Trophoblast cell (in vitro differentiated cells and primary cell): ENCODE data around the gene SRGAP3.

Experiments
- DNase-seq, 2 donors: peaks; one replicate each; pipeline ENCODE4 v3.0.0-alpha.2; 2016
- H2AFZ ChIP-seq: 2 replicates; pipeline ENCODE4 v1.6.1; 2013; ENCODE audit warnings: low read length, moderate library complexity, mild to moderate bottlenecking; ENCODE audit not compliant: insufficient read depth, poor library complexity
- H2AK5ac ChIP-seq: 2 replicates; pipeline ENCODE4 v1.6.1; 2013; ENCODE audit warnings: mild to moderate bottlenecking, low read length
- H2BK120ac ChIP-seq: 2 replicates; pipeline ENCODE4 v1.6.1; 2013; ENCODE audit warnings: low read length, mild to moderate bottlenecking, moderate library complexity; ENCODE audit not compliant: insufficient read depth, poor library complexity
- H2BK12ac ChIP-seq: 2 replicates; pipeline ENCODE4 v1.6.1; 2013; ENCODE audit warnings: mild to moderate bottlenecking, low read length, moderate library complexity
- H2BK5ac ChIP-seq: 2 replicates; pipeline ENCODE4 v1.6.1; 2013; ENCODE audit warnings: low read length, low read depth, moderate library complexity, mild to moderate bottlenecking; ENCODE audit not compliant: poor library complexity
- H3K14ac ChIP-seq: 2 replicates; pipeline ENCODE4 v1.6.1; 2013; ENCODE audit warnings: mild to moderate bottlenecking, low read length
- H3K18ac ChIP-seq: 2 replicates; pipeline ENCODE4 v1.6.1; 2013; ENCODE audit warnings: mild to moderate bottlenecking, low read length
- H3K23ac ChIP-seq: 2 replicates; pipeline ENCODE4 v1.6.1; 2013; ENCODE audit warnings: low read length
- H3K27ac ChIP-seq: 2 replicates; pipeline ENCODE4 v1.5.1; 2013; ENCODE audit warnings: low read depth, mild to moderate bottlenecking, inconsistent platforms, low read length, moderate library complexity
- H3K27me3 ChIP-seq: 2 replicates; pipeline ENCODE4 v1.6.1; 2013; ENCODE audit warnings: inconsistent platforms, mild to moderate bottlenecking, low read length, moderate library complexity; ENCODE audit not compliant: insufficient read depth
- H3K36me3 ChIP-seq, 2 experiments: 1 replicate in 1 of 2; 2 replicates in 1 of 2; pipeline ENCODE4 v1.6.1; 2013; ENCODE audit warnings: low read length in 2 of 2, mild to moderate bottlenecking in 2 of 2, moderate library complexity in 1 of 2; ENCODE audit not compliant: insufficient read depth in 2 of 2, control insufficient read depth in 1 of 2
- H3K4ac ChIP-seq: 2 replicates; pipeline ENCODE4 v1.6.1; 2013; ENCODE audit warnings: low read depth, mild to moderate bottlenecking, low read length, moderate library complexity
- H3K4me1 ChIP-seq, 2 experiments: 1 replicate in 1 of 2; 2 replicates in 1 of 2; pipeline ENCODE4 v1.6.1; 2013; ENCODE audit warnings: low read length in 2 of 2, mild to moderate bottlenecking in 2 of 2, moderate library complexity in 1 of 2; ENCODE audit not compliant: insufficient read depth in 2 of 2, control insufficient read depth in 1 of 2
- H3K4me2 ChIP-seq: 2 replicates; pipeline ENCODE4 v1.6.1; 2013; ENCODE audit warnings: inconsistent platforms, mild to moderate bottlenecking, low read length, moderate library complexity
- H3K4me3 ChIP-seq: 2 replicates; pipeline ENCODE4 v1.5.1; 2013; ENCODE audit warnings: mild to moderate bottlenecking, low read depth, low read length, inconsistent platforms
- H3K79me1 ChIP-seq: one replicate; pipeline ENCODE4 v1.6.1; 2013; ENCODE audit warnings: low read length
- H3K79me2 ChIP-seq: 2 replicates; pipeline ENCODE4 v1.6.1; 2013; ENCODE audit warnings: low read length, mild to moderate bottlenecking; ENCODE audit not compliant: control insufficient read depth, insufficient read depth, poor library complexity
- H3K9ac ChIP-seq: 2 replicates; pipeline ENCODE4 v1.6.1; 2013; ENCODE audit warnings: mild to moderate bottlenecking, low read length
- H3K9me3 ChIP-seq: 2 replicates; pipeline ENCODE4 v1.6.1; 2013; ENCODE audit warnings: low read depth, mild to moderate bottlenecking, control low read depth, inconsistent platforms, low read length; ENCODE audit not compliant: insufficient read depth
- H4K12ac ChIP-seq: 2 replicates; pipeline ENCODE4 v1.6.1; 2013; ENCODE audit warnings: low read depth, mild to moderate bottlenecking, low read length, moderate library complexity
- H4K8ac ChIP-seq: 2 replicates; pipeline ENCODE4 v1.6.1; 2013; ENCODE audit warnings: low read depth, mild to moderate bottlenecking, low read length, moderate library complexity
- H4K91ac ChIP-seq: one replicate; pipeline ENCODE4 v1.6.1; 2013; ENCODE audit warnings: low read depth, mild to moderate bottlenecking, low read length, moderate library complexity
- WGBS: extraction: QIAGEN DNeasy Blood & Tissue Kit; methylation state at CpG from one replicate; pipeline ENCODE4 v1.1.7; 2013; ENCODE audit warnings: missing lambda C conversion rate; ENCODE audit not compliant: insufficient read length, insufficient coverage; ENCODE audit errors: extremely low coverage; 5-methylcytosine and 5-hydroxymethylcytosine counted together

The SRGAP3 gene

DNA sequence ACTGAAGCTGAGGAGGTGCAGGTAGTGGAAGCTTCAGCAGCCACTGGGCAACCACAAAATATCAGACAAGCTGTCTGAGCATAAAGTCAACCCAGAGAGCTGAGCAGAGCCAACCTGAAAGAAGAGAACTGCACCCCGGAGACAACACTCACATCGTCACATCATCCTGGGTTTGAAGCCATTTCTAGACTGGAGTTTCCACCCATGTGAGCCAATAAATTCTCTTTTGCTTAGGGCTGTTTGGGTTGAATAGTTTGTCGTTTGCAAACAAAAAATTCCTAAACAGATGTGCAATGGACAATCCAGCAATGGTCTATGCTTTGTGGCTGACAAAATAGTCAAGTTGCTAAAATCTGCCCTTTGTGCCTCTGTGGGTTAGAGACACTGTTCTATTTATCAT lies 270.9 kb downstream of the SRGAP3 start:
- H3K14ac ChIP-seq, result no peak overlapping the region
- H3K4me3 ChIP-seq, result no peak overlapping the region
- no CpG with 5 or more reads among the region's 3 CpGs for WGBS

DNA sequence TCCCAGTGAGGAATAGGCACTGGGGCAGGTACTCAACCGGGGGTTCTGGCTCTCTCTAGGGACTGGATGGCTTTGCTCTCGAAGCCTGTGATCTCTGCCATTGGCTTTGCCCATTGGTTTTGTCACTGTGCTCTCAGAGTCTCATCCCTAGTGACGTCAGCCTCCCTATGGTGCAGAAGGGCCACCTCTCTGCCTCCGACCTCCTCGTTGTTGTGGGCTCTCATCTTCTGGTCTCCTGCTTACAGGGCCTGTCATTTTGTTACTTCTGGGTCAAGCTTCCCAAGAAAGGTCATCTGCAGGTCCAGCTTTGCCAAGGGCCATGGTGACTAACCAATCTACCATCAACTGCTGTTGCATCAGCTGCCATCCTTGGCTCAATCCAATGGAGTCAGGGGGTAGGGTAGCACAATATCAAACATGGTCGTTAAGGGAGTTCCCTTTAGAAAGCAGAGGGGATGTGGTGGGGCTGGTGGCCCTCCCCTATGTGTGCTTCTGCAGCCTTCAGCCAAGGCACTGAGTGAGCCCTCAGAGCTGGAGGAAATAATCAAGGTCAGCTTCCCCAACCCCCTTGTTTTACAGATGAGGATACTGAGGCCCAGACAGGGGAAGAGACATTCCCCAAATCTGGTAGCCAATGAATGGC lies 272.8 kb downstream of the SRGAP3 start:
- Histone ChIP-seq H3K36me3 (no peaks in the 10 kb centered on the region), H3K79me2 (no peaks in the 10 kb centered on the region), H2AFZ (no peak overlapping the region), H3K79me1 (peaks cover 4% of the 10 kb centered on the region), H3K4me2 (no peak overlapping the region), H3K23ac (no peak overlapping the region), H2BK5ac (no peak overlapping the region), H4K12ac (no peak overlapping the region), H4K91ac (no peak overlapping the region), H3K27me3 (no peaks in the 10 kb centered on the region), H3K4me3 (no peak overlapping the region), H3K27ac (no peak overlapping the region), H3K4ac (no peak overlapping the region), H4K8ac (no peak overlapping the region), H2BK12ac (no peak overlapping the region), H3K4me1 (peaks cover 2 to 5% of the 10 kb centered on the region in 2 experiments), H3K14ac (no peak overlapping the region), H3K9ac (no peak overlapping the region), H2BK120ac (no peak overlapping the region), H3K18ac (no peak overlapping the region), H2AK5ac (no peak overlapping the region), H3K9me3 (no peaks in the 10 kb centered on the region)
- WGBS, result no CpG with 5 or more reads among the region's 6 CpGs
- no peak for DNase-seq

More for the DNA sequence above, 270.9 kb downstream of the SRGAP3 start:
- H3K4ac ChIP-seq, result no peak overlapping the region
- peaks cover 7% of the 10 kb centered on the region for H3K79me1 ChIP-seq
- H2AFZ ChIP-seq, result no peak overlapping the region
- H3K4me2 ChIP-seq, result no peak overlapping the region
- no peak overlapping the region for H3K18ac ChIP-seq
- no peak overlapping the region for H2BK120ac ChIP-seq
- no peak overlapping the region for H3K27ac ChIP-seq
- no peaks in the 10 kb centered on the region for H3K27me3 ChIP-seq
- no peak overlapping the region for H2AK5ac ChIP-seq
- no peaks in the 10 kb centered on the region for H3K36me3 ChIP-seq
- no peak overlapping the region for H2BK5ac ChIP-seq
- H3K9ac ChIP-seq, result no peak overlapping the region
- no peak for DNase-seq
- no peak overlapping the region for H4K91ac ChIP-seq
- H4K8ac ChIP-seq, result no peak overlapping the region
- peaks cover 2 to 10% of the 10 kb centered on the region in 2 experiments for H3K4me1 ChIP-seq
- no peak overlapping the region for H2BK12ac ChIP-seq
- no peak overlapping the region for H3K23ac ChIP-seq
- no peak overlapping the region for H4K12ac ChIP-seq
- no peaks in the 10 kb centered on the region for H3K9me3 ChIP-seq
- no peaks in the 10 kb centered on the region for H3K79me2 ChIP-seq

GRCh38 chr3:8975081-8976020 lies 274.1 kb downstream of the SRGAP3 start:
- Histone ChIP-seq H2BK5ac (no peak overlapping the region), H3K79me2 (no peaks in the 10 kb centered on the region), H3K4me2 (no peak overlapping the region), H3K4me1 (peaks cover 2 to 5% of the 10 kb centered on the region in 2 experiments), H4K12ac (no peak overlapping the region), H3K4me3 (no peak overlapping the region), H3K27ac (no peak overlapping the region), H3K9ac (no peak overlapping the region), H2BK120ac (peak overlapping the region; percentile 37), H3K4ac (no peak overlapping the region), H2BK12ac (peak overlapping the region; percentile 73), H3K14ac (peak overlapping the region; percentile 9), H3K9me3 (no peaks in the 10 kb centered on the region), H4K8ac (peak overlapping the region; percentile 4), H3K27me3 (no peaks in the 10 kb centered on the region), H2AFZ (no peak overlapping the region), H3K79me1 (peaks cover 4% of the 10 kb centered on the region), H4K91ac (peak overlapping the region; percentile 9), H3K18ac (no peak overlapping the region), H3K36me3 (no peaks in the 10 kb centered on the region), H3K23ac (no peak overlapping the region), H2AK5ac (peak overlapping the region; percentile 26)
- no peak for DNase-seq
- no CpG with 5 or more reads among the region's 11 CpGs for WGBS

- H3K18ac ChIP-seq, result no peak overlapping the region
- no peak for DNase-seq
- no peak overlapping the region for H3K9ac ChIP-seq
- H4K8ac ChIP-seq, result no peak overlapping the region
- WGBS, result no CpG with 5 or more reads among the region's 2 CpGs
- no peak overlapping the region for H3K27ac ChIP-seq
- peaks cover 2 to 5% of the 10 kb centered on the region in 2 experiments for H3K4me1 ChIP-seq
- H3K36me3 ChIP-seq, result no peaks in the 10 kb centered on the region
- peaks cover 4% of the 10 kb centered on the region for H3K79me1 ChIP-seq
- no peak overlapping the region for H2BK12ac ChIP-seq
- H2BK120ac ChIP-seq, result no peak overlapping the region
- no peak overlapping the region for H3K14ac ChIP-seq
- H4K12ac ChIP-seq, result no peak overlapping the region
- H3K9me3 ChIP-seq, result no peaks in the 10 kb centered on the region
- no peak overlapping the region for H2AK5ac ChIP-seq
- no peak overlapping the region for H4K91ac ChIP-seq
- H3K23ac ChIP-seq, result no peak overlapping the region
- H3K4ac ChIP-seq, result no peak overlapping the region
- no peak overlapping the region for H2AFZ ChIP-seq
- no peaks in the 10 kb centered on the region for H3K27me3 ChIP-seq
- no peak overlapping the region for H2BK5ac ChIP-seq
- H3K4me3 ChIP-seq, result no peak overlapping the region
- no peaks in the 10 kb centered on the region for H3K79me2 ChIP-seq
- no peak overlapping the region for H3K4me2 ChIP-seq
These were observed 275.0 kb downstream of the SRGAP3 start for GRCh38 chr3:8974458-8974857.
